ENCODE data around the gene FGB.

FGB gene

DNA sequence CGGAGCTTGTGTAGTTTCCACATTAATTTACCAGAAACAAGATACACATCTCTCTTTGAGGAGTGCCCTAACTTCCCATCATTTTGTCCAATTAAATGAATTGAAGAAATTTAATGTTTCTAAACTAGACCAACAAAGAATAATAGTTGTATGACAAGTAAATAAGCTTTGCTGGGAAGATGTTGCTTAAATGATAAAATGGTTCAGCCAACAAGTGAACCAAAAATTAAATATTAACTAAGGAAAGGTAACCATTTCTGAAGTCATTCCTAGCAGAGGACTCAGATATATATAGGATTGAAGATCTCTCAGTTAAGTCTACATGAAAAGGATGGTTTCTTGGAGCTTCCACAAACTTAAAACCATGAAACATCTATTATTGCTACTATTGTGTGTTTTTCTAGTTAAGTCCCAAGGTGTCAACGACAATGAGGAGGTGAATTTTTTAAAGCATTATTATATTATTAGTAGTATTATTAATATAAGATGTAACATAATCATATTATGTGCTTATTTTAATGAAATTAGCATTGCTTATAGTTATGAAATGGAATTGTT is at the start of gene FGB:
Gene FGB, plus strand, starts transcription at position 315 of the 558 bp plus-strand sequence. Its CDS starts 8 bp downstream, at position 323.
- no peak for DNase-seq

DNA sequence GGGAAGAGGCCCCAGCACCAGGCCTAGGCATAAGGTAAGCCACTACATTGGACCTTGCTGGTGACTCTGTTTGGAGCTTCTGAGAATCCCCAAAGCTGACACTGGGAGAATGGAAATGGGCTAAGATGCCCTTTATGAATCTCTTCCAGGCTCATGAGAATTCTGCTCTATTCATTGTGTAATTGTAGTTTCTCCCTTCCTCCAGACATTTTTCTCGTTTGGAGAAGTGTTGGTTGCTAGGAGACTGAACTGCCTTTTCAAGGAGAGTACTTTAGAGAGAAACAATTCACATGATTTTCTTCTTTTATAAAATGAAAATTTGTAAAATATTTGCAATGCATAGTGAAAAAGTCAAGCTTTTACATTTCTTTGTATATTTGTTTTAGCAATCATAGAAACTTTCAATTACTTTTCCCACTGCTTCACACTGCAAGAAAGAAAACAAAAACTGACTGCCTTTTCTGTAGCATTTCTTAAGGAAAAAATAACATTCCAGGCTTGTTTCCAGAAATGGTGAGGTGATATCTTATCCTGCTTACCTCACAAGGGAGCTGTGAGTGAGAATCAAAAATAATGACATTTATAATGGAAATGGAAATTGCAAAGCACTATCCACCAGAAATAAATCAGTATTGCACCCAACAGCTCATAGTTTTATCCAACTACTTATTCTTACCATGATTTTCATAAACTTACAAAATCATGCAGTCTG is 46.3 kb upstream of the FGB start:
- DNase-seq = no peak

DNA sequence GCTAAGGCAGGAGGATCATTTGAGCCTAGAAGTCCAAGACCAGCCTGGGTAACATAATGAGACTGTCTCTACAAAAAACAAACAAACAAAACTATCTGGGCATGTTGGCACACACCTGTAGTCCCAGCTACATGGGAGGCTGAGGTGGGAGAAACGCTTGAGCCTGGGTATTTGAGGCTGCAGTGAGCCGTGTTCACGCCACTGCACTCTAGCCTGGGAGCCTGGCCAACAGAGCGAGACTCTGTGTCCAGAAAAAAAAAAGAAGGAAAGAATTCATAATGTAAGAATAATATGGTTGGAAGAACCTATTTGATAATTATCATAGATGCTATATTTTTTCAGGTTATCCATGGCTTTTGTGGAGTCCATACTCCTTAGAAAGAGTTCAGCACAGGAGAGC is 45.2 kb upstream of the FGB start:
- no peak for DNase-seq

DNA sequence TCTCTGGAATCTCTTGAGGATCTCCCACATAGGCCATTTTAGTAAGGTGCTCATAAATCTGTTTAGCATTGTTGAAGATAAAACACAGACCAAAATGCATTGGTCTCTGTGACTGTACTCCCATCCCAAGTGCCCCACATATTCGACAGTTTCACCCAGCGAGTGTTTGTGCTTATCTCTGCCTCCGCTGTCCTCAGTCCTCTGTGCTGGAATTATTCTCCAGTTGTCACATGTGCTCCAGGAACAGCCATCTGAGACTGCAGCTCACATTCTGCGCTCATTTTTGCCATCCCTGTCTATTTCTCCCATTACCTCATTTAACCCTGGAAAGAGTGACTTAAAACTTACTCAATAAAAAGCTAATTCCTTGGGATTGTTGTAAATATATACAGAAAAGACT is 43.6 kb upstream of the FGB start:
- DNase-seq = no peak

DNA sequence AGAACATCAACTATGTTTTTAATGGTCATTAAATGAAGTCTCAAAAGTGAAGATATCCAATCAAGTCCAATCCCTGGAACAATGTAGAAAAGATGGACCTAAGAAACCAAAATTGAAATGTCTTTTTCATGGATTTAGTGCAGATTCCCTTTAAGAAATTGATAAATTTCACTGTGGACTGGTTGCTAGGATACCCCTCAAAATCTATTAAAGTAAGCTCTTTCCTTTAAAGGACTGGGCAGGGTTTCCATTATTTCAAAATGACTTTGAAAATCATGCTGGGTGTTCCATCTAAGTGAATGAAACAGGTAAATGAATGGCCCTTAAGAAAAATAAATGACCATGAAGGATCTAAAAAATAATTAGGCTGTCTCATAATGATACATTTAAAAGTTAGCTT is 41.2 kb upstream of the FGB start:
- no peak for DNase-seq

DNA sequence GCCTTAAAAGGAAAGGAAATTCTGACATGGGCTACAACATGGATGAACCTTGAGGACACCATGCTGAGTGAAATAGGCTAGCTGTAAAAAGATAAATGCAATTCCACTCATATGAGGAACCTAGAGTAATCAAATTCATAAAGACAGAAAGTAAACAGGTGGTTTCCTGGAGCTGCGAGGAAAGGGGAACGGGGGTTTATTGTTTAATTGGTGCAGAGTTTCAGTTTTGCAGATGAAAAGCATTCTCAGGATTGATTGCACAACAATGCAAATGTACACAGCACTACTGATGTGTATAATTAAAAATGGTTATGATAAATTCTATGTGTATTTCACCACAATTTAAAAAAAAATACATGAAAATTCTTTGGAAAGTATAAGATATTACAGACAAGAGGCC is 36.7 kb upstream of the FGB start:
- DNase-seq = no peak

DNA sequence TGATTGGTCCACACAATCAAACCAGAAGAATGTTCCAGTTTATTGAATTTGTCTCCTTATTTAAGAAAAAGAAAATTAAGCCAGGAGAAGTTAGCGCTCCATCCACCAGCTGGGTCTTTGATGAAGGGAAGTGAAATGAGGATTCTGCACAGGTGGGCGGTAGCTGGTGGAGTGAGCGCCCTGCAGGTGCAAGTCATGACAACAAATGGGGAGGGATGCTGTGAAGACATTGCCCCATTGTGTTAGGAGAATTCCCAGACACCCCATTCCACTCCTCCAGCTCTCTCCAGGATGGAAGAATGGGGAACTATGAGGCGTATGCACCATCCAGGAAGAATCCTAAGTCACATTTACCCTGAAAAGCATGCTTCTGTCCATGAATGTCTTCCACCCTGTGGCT is 35.5 kb upstream of the FGB start:
- DNase-seq = no peak

DNA sequence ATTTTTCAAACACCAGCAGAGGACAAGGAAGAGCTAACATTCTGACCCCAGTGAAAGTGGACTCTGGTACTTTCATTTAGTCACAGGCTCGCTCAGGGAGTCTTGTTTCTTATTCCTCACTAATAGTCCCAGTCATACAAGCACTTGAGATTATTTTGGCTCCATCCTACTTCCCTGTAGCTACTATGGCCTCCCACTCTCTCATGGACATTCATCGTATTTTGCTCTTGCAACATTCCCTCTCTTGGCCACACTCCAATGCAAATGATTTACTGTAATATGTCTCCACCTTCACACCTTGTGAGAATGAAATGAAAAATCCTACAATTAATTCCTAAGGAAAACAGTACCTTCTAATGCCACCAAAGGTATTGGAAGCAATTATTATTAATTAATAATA is 33.9 kb upstream of the FGB start:
- DNase-seq = no peak

DNA sequence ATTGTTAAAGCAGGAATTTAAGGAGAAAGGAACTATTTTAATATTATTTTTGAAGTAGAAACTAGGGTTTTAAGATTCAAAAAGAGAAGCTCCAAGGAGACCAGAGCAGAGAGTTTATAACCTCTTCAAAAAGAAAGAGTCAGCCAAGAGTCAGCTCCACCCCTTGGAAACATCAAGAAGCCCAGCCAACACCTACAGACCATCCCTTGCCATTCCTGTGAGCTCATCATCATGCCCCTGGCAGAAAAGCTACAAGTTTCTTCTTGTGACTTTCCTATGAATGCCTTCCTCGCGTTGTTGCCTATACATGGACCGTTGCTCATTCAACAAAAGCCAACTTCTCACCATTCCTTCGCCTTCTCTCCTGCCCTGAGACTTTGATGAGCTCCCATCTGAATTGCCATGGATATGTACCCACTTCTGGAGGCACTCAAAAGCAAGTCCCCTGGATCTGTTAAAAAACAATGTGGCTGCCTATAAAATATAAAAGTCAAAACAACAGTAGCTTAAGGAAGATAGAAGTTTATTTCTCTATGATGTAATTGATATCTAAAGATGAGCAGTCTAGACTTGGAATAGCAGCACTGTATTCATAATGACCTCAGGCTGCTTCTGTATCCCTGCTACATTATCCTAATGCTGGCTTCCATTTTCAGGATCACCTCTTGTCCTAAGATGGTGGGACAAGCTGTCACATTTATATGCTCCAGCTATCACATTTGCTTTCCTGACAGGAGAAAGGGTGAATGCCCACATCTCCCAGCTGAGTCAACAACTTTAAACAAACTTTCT is 32.9 kb upstream of the FGB start:
- no peak for DNase-seq

DNA sequence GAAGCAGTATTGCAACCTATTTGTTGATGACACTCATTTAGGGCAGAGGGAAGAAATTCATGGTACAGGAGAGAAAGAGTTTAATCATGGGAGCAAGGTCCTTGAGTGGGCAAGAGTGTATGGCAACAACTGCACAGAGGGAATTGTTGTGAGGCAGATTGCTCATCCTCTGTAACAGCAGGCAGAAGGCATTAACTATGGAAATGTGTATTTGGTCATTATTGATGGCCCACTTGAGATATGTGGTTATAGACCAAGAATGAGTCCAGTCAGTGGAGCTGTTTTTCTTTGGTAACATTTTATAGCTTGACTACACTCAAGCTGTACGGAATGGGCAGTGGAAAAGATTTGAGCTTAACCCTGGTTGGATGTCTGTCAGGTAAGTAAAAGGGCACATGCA is 28.5 kb upstream of the FGB start:
- no peak for DNase-seq

DNA sequence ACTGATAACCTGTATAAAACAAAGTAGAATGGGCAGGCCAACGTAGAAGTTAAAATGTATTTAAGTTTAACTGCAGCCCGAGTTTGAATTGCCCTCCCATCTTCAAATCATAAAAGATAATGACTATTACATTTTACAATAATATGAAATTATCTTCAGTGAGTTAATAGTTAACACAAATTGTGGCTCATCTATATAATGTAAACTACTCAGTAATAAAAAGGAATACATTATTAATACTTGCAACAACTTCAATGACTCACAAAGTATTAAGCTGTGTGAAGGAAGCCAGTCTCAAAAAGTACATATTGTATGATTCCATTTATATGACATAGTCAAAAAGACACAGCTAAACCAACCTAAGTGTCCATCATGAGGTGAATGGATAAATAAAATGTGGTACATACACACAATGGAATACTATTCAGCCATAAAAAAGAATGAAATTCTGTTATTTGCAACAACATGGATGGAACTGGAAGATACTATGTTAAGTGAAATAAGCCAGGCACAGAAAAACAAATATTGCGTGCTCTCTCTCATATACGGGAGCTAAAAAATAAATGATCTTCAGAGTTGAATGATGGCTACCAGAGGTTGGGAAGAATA is 20.4 kb upstream of the FGB start:
- DNase-seq = no peak

DNA sequence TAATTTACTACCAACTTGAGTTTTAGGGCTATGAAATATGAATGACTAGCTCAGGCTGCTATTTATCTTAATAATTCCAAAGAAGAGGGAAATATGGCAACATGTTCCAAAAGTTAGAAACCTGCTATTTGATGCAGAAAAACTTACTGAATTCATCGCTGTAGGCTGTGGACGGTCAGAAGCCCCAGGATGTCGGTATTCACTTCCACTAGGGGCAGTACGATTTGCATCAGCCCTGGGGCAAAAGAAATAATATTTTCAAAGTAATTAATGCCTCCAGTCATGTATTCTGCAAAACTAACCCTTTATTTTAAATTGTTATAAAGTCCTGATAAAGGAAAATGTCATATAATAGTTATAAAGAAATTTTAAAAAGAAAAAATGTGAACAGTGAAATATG is 17.1 kb upstream of the FGB start:
- no peak for DNase-seq

DNA sequence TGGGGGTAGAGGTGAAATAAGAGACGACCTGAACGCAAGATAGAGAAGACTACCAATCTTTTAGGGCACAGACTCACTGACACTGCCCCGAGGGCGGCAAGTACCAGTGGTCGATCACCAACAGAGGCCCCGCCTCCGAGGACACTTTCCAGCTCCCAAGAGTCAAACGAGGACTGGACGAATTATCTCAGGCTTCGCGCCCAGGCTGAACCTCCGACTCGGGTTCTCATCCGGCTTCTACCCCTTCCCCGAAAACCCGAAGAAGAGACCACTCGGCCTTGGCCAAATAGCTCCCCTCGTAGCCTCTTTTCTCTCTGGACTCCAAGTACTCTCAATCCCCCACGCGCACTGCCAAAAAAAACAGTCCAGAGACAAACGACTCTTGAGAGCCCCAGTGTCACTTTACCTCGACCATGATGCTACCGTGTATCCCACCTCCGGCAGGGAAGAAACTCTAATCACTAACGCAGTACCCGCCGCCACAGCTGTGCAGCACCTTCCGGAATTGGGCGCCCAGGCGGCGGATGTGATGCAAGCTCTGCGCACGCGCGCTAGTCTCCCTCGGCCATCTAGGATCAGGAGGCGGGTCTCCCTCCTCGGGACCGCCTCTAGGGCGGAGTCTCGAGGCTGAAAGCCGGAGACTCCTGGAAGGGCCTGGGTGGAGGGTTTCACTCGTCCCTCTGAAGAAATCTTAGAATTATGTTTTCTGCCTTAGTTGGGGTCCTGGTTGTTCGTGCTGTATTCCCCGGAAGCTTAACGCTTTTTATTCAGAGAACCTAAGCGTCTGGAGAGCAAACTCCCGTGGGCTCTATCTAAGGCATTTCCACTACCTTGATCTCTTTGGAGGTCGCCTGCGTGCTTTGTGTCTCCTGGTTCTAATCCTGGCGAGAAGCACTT is 12.7 kb upstream of the FGB start, which contains the start of gene PLRG1:
Gene PLRG1, minus strand, starts transcription at position 507 of the 897 bp plus-strand sequence. Its CDS starts 92 bp downstream, at position 415.
- DNase-seq = peak; percentile 98

DNA sequence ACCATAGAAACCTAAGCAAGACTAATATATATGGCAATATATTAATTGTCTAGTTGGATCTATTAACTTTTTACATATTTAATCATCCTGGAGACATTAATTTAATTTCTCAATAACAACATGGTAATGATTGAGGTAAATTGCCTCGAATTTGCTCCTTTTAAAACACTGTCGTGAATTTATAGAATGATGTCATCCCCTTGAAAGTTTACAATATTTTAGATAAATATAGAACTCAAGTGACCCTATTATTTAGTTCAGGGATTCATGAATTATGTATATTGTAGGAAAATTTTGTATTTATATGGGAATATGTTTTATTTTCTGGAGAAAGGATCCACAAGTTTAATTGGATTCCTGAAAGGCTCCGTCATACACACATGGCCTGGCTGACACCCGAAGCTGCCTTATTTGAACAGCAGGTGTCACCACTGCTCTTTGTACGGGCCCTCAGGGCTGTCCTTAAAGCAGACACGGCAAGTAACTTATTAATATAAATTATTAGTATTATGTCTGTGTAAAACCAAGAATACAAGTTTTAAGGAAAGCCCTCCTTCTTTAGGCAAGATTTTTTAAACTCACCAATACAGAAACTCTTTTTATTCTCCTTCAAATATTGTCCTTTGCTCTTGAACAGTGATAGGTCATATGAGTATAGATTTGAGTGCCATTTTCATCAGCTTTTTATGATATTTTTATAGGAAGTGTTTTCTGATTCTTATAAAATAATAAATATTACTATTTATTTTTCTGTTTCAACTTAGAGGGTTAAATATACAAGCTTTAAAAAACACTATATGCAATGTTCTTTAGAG is 10.7 kb upstream of the FGB start:
- peak; percentile 76 for DNase-seq

DNA sequence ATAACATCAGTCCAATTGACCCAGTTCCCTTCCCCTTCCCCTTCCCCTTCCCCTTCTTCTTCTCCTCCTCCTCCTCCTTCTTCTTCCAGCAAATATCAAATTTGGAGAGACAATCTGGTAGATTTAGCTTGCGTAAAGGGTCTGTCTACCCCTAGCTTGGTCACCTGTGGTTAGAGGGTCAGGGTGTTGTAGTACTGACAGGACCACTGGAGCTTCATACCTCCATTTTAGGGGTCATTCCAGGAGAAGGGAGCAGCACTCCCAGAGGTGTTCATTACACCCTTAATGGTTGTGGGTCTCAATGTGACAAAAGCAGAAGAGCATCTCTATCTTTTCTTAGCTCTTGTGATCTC is 3.7 kb upstream of the FGB start:
- no peak for DNase-seq

DNA sequence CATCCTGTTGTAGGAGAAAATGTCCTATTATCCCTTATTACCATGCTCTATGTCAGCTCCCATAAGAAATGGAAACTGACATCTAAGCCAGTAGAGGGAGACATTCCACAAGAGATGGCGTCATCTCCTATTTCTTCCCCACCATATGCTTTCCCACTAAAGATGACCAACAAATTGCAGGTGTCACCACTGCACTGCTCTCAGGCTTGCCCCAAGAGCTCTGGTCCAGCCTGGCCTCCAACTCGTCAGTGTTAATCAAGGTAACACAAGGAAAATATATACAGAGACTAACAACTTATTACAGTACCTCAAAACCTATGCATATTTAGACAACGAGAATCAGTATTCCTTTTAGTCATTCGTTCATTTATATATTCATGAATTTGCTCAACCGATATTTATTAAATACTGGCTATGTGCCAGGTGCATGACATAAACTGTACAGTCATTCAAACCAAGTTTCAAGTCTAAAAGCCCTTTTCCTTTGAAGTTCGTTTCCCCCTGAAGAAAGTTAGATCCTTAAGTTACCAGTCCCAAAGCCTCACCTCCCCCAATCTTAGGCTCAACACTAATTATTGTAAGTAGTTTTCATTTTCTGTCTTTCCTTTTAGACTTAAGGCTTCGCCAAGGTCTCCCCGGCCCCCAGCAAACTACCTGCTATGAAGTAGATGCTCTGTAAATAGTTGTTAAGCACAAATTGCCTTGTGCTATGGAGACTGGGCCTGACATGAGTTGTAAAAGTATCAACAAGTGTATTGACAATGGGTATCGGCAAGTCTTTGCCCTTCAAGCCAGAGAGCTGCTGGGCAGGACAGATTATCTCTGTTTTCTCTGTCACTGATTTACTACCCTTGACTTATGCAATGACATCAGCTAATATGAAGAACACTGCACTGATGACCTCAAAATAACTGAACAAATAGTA is 3.1 kb upstream of the FGB start:
- no peak for DNase-seq

DNA sequence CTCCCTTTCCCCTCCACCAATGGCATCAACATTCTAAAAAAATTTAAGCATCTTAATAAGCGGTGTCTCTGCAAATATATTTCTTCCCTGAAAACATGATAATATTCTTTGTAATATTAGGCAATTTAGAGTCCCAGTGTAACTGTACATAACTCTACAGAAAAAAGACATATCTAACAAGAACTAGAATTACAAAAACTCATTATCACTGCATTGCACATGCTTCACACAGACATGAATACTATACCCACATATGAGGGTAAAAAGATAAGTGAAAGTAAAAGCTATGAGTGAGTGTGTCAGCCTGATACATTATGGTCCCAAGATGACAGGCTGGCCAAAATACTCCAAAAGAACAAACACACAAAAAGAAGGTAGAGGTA is 2.4 kb upstream of the FGB start:
- DNase-seq = no peak

DNA sequence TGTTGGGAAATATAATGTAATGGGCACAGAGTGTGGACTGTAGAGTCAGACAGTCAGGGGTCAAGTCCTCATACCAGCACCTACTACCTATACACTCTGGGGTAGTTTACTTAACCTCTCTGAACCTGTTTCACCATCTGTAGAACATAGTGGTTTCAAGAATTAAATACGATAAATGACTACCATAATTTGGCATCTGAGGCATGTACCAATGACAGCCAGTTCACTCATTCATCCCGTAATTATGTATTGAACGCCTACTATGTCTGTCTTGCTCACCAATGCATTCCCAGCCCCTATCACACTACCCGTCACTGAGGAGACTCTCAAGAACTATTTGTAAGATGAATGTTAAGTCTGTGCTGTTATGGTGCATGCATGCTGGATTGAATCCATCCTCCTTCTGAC is 2.0 kb upstream of the FGB start:
- DNase-seq = no peak

DNA sequence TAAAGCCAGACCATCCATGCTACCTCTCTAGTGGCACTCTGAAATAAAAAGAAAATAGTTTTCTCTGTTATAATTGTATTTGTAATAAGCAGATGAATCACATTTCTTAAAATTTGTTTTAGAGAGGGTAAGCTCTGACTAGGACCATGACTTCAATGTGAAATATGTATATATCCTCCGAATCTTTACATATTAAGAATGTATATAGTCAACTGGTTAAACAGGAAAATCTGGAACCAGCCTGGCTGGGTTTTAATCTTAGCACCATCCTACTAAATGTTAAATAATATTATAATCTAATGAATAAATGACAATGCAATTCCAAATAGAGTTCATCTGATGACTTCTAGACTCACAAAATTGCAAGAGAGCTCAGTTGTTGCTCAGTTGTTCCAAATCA is 1.5 kb downstream of the FGB start:
- DNase-seq = no peak

DNA sequence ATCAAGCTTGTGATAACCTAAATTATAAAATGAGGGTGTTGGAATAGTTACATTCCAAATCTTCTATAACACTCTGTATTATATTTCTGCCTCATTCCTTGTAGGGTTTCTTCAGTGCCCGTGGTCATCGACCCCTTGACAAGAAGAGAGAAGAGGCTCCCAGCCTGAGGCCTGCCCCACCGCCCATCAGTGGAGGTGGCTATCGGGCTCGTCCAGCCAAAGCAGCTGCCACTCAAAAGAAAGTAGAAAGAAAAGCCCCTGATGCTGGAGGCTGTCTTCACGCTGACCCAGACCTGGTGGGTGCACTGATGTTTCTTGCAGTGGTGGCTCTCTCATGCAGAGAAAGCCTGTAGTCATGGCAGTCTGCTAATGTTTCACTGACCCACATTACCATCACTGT is 2.9 kb downstream of the FGB start:
- no peak for DNase-seq

All from CD4-positive, alpha-beta T cell treated with Interleukin-6 for 4 hours (primary cell).